GM21786 (cell line): ENCODE measurements around the gene LINC00632.
A peak's percentile ranks its signal among the peaks of the same experiment; 100 is the strongest.
"Not testable (repeated sequence)": the region's sequence is repeated elsewhere in the genome, so short reads cannot be mapped to it uniquely, and the experiment has no call there.

Experiments used
- ATAC-seq: cut with Tn5 transposase; IDR thresholded peaks from one replicate; pipeline ENCODE4 v1.9.1; 2021; ENCODE audit not compliant: unreplicated experiment

LINC00632 gene

GRCh38 chrX:140709421-140709846 is at the start of gene LINC00632:
Gene LINC00632 (plus strand): TSS chrX:140709759.
- ATAC-seq, result no peak

- no peak for ATAC-seq
Measured at GRCh38 chrX:140661643-140662042, 47.9 kb upstream of the LINC00632 start.

- ATAC-seq, result peak; percentile 59
Measured at GRCh38 chrX:140664939-140665338, 44.6 kb upstream of the LINC00632 start.

- no peak for ATAC-seq
Measured at GRCh38 chrX:140672840-140673731, 36.5 kb upstream of the LINC00632 start.

- ATAC-seq, result no peak
Measured at GRCh38 chrX:140687706-140688105, 21.9 kb upstream of the LINC00632 start.

GRCh38 chrX:140691596-140691995 is 18.0 kb upstream of the LINC00632 start:
- not testable (repeated sequence) for ATAC-seq

GRCh38 chrX:140697618-140698017 is 11.9 kb upstream of the LINC00632 start:
- no peak for ATAC-seq

- ATAC-seq, result no peak
Measured at GRCh38 chrX:140701480-140701879, 8.1 kb upstream of the LINC00632 start.

GRCh38 chrX:140710710-140711109 is 1.2 kb downstream of the LINC00632 start:
- no peak for ATAC-seq

- ATAC-seq, result no peak
Measured at GRCh38 chrX:140711894-140712293, 2.3 kb downstream of the LINC00632 start.

- peak; percentile 35 for ATAC-seq
Measured at GRCh38 chrX:140712413-140713173, 3.0 kb downstream of the LINC00632 start.

- peak; percentile 79 for ATAC-seq
Measured at GRCh38 chrX:140713174-140713539, 3.6 kb downstream of the LINC00632 start.

GRCh38 chrX:140715787-140716186 is 6.2 kb downstream of the LINC00632 start:
- ATAC-seq, result no peak

GRCh38 chrX:140723121-140723715 is 13.7 kb downstream of the LINC00632 start:
- ATAC-seq, result no peak

- ATAC-seq, result no peak
Measured at GRCh38 chrX:140724309-140724708, 14.8 kb downstream of the LINC00632 start.

- ATAC-seq, result no peak
Measured at GRCh38 chrX:140724736-140725135, 15.2 kb downstream of the LINC00632 start.

- ATAC-seq, result no peak
Measured at GRCh38 chrX:140725500-140725899, 15.9 kb downstream of the LINC00632 start.

GRCh38 chrX:140733766-140734342 is 24.3 kb downstream of the LINC00632 start:
- peak; percentile 92 for ATAC-seq

- ATAC-seq, result no peak
Measured at GRCh38 chrX:140744085-140744484, 34.5 kb downstream of the LINC00632 start.

GRCh38 chrX:140756941-140757340 is 47.4 kb downstream of the LINC00632 start:
- no peak for ATAC-seq

GRCh38 chrX:140762061-140762460 is 52.5 kb downstream of the LINC00632 start:
- ATAC-seq, result peak; percentile 74
